Gastroesophageal sphincter (tissue), 4 donors: Measurements from ENCODE around the gene SLC35B2. TPM values are rescaled to one million over a fixed set of nuclear protein-coding genes. Genes with fewer than 3 reads are reported as not detected.
A peak's percentile ranks its signal among the peaks of the same experiment; 100 is the strongest.

Experiments
- ATAC-seq: fragments of 150-250 bp; one replicate; pipeline ENCODE4 v1.9.1; 2016; ENCODE audit warnings: mild to moderate bottlenecking, moderate library complexity
- H3K27ac ChIP-seq, 4 donors: fragments of 200-600 bp; sonication (generic) in 3 of 4; 1 replicate in 3 of 4; 2 replicates in 1 of 4; pipeline ENCODE4 v1.5.1; 2016 to 2019
- H3K27me3 ChIP-seq: fragments of 200-600 bp; sonication (generic); one replicate; pipeline ENCODE4 v1.5.1; 2019
- H3K36me3 ChIP-seq, 2 donors: fragments of 200-600 bp; sonication (generic); one replicate each; pipeline ENCODE4 v1.5.1; 2019; ENCODE audit warnings: control low read depth in 1 of 2
- H3K4me1 ChIP-seq, 3 donors: fragments of 200-600 bp; sonication (generic); 1 replicate in 2 of 3; 2 replicates in 1 of 3; pipeline ENCODE4 v1.5.1; 2016 to 2019; ENCODE audit warnings: control low read depth in 2 of 3
- H3K4me3 ChIP-seq, 2 donors: fragments of 200-600 bp; sonication (generic); one replicate each; pipeline ENCODE4 v1.5.1; 2019; ENCODE audit warnings: mild to moderate bottlenecking in 1 of 2, moderate library complexity in 1 of 2
- H3K9me3 ChIP-seq, 3 donors: fragments of 200-600 bp; sonication (generic); one replicate each; pipeline ENCODE4 v1.5.1; 2017 to 2019; ENCODE audit warnings: control low read depth in 2 of 3
- CTCF ChIP-seq, 4 experiments: fragments of 200-600 bp in 2 of 4; fragments of 450-650 bp in 2 of 4; sonication (generic) in 1 of 4; IDR thresholded peaks; one replicate each; pipeline ENCODE4 v1.5.1; 2017 to 2019; ENCODE audit warnings: antibody characterized with exemption in 4 of 4, mild to moderate bottlenecking in 2 of 4, moderate library complexity in 2 of 4
- EP300 ChIP-seq: sonication (generic); formaldehyde crosslinking; IDR thresholded peaks from one replicate; pipeline ENCODE4 v1.6.1; 2017; ENCODE audit warnings: antibody characterized with exemption, mild to moderate bottlenecking
- POLR2A ChIP-seq, 2 donors: fragments of 450-650 bp; IDR thresholded peaks; one replicate each; pipeline ENCODE4 v1.6.1; 2017; ENCODE audit warnings: antibody characterized with exemption in 2 of 2, mild to moderate bottlenecking in 2 of 2, moderate library complexity in 1 of 2
- POLR2AphosphoS5 ChIP-seq: sonication (generic); formaldehyde crosslinking; IDR thresholded peaks from one replicate; pipeline ENCODE4 v1.6.1; 2017; ENCODE audit warnings: antibody characterized with exemption
- WGBS, 2 donors: methylation state at CpG; one replicate each; pipeline ENCODE4 v1.1.5; 2018; ENCODE audit warnings: low coverage in 1 of 2; 5-methylcytosine and 5-hydroxymethylcytosine counted together
- total RNA-seq, 4 donors: library from RNA; depleted of rRNA; stranded (reverse); fragments of >200 nt; gene quantifications; one replicate each; pipeline ENCODE4 v1.1.0, GENCODE V29; 2016

The SLC35B2 gene
- total RNA-seq, 4 donors from 2014 or later: 21.3 to 34.0 (median 25.6) TPM

- TF ChIP-seq CTCF (IDR thresholded peaks at IDR 0.05) (no peak), POLR2A (IDR thresholded peaks at IDR 0.05) (peak in 1 of 2 donors; percentile 5)
- H3K4me3 ChIP-seq: peak overlapping the region in 1 of 2 donors; percentile 45
- H3K27me3 ChIP-seq: peaks cover 94% of the 10 kb centered on the region
- no peaks in the 10 kb centered on the region for H3K9me3 ChIP-seq
- no peak overlapping the region for H3K27ac ChIP-seq
- H3K4me1 ChIP-seq: peaks cover 0 to 20% (median 4%) of the 10 kb centered on the region in 3 donors
- no CpG with 5 or more reads among the region's 109 CpGs for WGBS, 2 donors
- ATAC-seq: peak; percentile 56
- no peaks in the 10 kb centered on the region for H3K36me3 ChIP-seq
These were observed 18.7 kb upstream of the SLC35B2 start for GRCh38 chr6:44275749-44276648.

GRCh38 chr6:44275271-44275748 lies 18.0 kb upstream of the SLC35B2 start:
- WGBS, 2 donors: 60 to 93% methylated on average over 1 to 47 of the region's 59 CpGs
- Histone ChIP-seq H3K9me3 (no peaks in the 10 kb centered on the region), H3K27ac (no peak overlapping the region), H3K4me3 (peak overlapping the region in 1 of 2 donors; percentile 45), H3K4me1 (peaks cover 0 to 26% (median 4%) of the 10 kb centered on the region in 3 donors), H3K27me3 (peaks cover 94% of the 10 kb centered on the region), H3K36me3 (no peaks in the 10 kb centered on the region)
- TF ChIP-seq POLR2A (IDR thresholded peaks at IDR 0.05) (no peak), POLR2AphosphoS5 (no peak), CTCF (IDR thresholded peaks at IDR 0.05) (no peak), EP300 (no peak)
- ATAC-seq: no peak

- 40% methylated on average over 1 of the region's 1 CpG; no CpG with 5 or more reads in 1 of the 2 donors for WGBS, 2 donors
- Histone ChIP-seq H3K27ac (no peak overlapping the region), H3K4me1 (peaks cover 0 to 31% (median 4%) of the 10 kb centered on the region in 3 donors), H3K4me3 (no peak overlapping the region), H3K9me3 (no peaks in the 10 kb centered on the region), H3K36me3 (no peaks in the 10 kb centered on the region), H3K27me3 (peaks cover 98% of the 10 kb centered on the region)
- no peak for ATAC-seq
- TF ChIP-seq POLR2AphosphoS5: no peak
- TF ChIP-seq EP300: no peak
- TF ChIP-seq CTCF (IDR thresholded peaks at IDR 0.05): no peak
- TF ChIP-seq POLR2A (IDR thresholded peaks at IDR 0.05): no peak
These were observed 16.3 kb upstream of the SLC35B2 start for GRCh38 chr6:44273617-44274016.

- Histone ChIP-seq H3K27me3 (peaks cover 100% of the 10 kb centered on the region), H3K9me3 (no peaks in the 10 kb centered on the region), H3K27ac (no peak overlapping the region), H3K36me3 (no peaks in the 10 kb centered on the region), H3K4me3 (no peak overlapping the region), H3K4me1 (peaks cover 0 to 31% (median 4%) of the 10 kb centered on the region in 3 donors)
- ATAC-seq: no peak
- 82 to 100% methylated on average over 1 to 4 of the region's 23 CpGs for WGBS, 2 donors
- no peak for TF ChIP-seq CTCF (IDR thresholded peaks at IDR 0.05)
These were observed 15.8 kb upstream of the SLC35B2 start for GRCh38 chr6:44272999-44273566.
